Stimulated activated CD8-positive, alpha-beta memory T cell treated with anti-CD3 and anti-CD28 coated beads, Interleukin-15, amount 100 ng/mL, for 4 hours (primary cell): ENCODE data around the gene SLC35A4.
"Not testable (repeated sequence)": the region's sequence is repeated elsewhere in the genome, so short reads cannot be mapped to it uniquely, and the experiment has no call there.

Experiments used
- DNase-seq, 2 donors: peaks; one replicate each; pipeline ENCODE4 v3.0.0-alpha.2; 2020; ENCODE audit warnings: low read depth in 2 of 2

SLC35A4 gene

DNA sequence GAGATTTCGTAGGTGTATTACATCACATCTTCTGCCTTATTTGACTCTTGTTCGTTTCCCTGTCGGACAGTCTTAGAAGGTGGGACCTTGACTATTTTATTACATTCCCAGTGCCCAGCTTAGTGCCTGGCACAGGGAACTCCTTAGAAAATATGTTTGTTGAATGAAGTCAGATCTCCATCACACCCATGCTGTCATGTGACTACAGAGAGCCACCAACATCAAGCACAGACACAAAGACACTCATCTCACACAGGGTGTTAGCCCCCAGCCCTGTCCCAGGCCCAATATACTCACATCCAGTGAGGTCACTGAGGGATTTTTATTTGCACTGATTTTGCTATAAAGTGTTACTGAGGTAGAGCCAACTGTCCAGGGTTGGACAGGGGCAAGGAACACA is 6.7 kb upstream of the SLC35A4 start:
- DNase-seq: no peak

DNA sequence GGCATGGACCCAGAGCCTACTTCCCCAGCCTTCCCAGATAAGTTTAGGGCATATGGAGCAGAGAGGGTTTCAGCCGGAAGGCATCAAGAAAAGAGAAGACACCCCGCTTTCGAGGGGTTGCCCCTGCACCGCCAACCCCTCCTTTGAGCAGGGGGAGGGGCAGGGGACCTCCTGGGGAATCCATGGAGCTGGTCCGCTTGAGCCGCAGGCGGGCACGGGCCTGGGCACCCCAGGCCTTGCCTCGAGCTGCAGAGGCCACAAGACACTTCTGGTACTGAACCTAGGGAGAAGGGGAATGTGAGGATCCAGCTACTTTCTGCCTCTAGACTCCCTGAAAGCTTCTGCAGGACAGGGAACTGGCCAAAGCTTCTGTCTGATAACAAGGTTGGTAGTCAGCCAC is 6.1 kb upstream of the SLC35A4 start:
- DNase-seq: no peak

DNA sequence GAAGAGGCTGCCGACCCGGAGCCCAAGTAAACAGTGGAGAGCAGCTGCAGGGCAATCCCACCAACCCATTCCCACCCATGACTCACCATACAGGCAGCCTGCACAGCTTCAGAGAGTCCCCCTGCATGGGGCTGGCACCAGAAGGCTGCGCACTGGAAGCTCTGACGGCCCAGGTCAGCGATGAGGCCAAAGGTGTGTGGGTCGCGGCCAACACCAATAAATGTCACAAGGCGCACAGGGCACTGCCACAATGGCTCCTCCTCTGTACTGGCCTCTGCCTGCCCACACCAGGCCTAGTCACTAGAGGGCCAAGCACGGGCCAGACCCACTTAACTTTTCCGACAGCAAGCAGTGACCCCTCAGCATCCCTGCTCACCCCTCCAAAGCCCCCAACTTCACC is 4.4 kb upstream of the SLC35A4 start:
- DNase-seq: no peak

DNA sequence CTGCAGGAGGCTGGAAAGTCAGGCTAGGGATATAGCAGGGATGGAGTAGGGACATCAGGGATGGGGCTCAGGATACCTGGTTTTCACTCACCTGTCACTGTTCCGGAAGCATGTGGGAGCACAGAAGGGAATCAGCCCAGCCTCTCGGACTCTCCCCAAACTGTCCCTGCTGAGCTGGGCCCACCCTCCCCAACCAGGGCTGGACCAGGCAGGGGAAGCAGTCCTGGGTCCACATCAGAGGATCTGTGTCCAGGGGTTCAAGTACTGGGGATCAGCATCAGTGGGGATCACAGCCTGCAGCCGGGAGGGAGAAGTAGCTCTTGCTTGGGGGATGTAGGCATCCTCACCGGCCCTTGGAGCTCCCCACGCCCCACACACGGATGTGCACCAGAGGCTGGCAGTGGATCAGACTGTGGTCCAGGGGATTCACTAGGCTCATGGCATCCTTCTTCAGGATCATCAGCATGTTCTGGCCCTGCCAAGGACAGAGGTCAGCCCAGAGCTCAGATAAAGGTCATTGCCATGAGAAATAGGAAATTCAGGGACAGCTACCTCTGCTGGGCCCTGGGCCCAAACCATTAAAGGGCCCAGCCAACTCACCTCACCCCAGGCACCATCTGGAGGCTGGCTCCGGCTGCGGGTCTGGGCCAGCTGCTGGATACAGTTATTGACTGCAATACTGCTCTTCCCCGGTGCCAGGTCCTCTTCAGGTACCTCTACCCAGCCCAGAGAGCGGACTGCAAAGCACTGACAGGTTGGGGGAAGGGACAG is 2.7 kb upstream of the SLC35A4 start:
- DNase-seq: no peak

DNA sequence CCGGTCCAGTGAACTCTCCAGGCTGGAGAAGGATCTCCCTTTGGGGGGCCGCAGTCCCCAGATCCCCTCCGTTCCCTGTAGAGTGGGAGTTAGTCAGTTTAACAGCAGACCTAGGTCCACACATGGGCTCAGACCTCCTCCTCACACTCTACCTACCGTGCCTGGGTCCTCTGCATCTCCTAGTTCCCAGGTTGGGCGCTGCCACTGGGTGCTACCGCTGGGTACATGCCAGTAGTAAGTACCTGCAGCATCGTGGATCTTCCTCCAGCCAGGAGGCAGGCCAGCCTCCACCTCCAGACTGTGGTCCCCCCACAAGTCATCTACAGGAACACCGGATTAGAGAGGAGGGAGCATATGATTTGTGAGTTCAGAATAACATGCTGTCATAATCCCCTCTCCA is 1.0 kb upstream of the SLC35A4 start:
- no peak for DNase-seq

DNA sequence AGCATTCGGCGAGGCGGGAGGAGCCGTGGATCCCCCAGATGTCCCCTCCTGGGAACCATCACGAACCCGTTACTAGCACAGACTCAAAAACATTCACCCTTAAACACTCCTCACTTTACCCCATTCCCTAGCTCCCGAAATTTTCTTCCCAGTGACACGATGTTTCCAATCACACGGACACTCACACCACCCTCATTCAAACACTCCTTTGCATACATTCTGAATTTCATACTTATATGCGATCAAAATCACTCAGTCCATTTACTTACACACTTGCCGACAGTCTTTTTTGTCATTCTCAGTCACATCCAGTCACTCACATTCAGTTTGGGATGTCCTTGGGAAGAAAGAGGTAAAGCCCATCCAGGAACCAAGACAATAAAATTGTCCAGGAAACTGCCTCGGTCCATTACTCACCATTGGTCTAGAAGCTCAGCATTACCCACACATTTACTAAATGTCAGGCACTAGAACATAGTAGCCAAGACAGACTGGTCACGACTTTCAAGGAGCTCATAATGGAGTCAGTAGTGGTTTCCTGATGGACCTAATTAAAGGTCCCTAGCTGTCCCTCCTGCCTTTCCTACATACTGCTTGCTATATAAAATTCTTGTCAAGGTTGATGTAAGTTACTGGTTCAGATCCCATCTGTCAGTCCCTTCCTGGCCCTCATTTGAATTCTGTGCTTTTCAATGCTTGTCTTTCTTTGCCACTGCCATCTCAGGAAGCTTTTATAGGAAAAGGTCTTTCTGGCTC is 574 bp downstream of the SLC35A4 start:
- no peak for DNase-seq

DNA sequence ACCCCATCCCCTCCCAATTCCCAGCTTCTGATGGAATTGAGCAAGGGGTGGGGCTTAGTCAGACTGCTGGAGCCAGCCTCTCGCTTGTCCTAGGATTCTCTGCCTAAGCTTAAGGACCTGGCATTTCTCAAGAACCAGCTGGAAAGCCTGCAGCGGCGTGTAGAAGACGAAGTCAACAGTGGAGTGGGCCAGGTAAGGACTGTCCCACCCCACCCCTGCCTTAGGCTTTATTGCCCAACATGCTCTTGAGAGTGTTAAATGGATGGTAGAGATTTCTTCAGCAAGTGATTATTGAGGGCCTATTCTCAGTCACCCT is 1.1 kb downstream of the SLC35A4 start:
- DNase-seq: no peak

DNA sequence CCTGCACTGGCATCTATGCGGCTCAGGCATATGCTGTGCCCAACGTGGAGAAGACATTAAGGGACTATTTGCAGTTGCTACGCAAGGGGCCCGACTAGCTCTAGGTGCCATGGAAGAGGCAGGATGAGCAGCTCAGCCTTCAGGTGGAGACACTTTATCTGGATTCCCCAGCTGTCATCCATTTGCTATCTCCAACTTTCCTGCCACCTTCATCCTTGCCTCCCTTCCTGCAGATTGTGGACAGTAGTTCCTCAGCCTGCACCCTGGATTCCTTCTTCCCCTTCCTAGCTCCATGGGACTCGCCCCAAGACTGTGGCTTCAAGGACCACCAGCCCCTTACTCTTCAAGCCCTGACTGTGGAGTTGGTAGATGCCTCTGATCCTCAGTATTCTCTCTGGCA is 2.0 kb downstream of the SLC35A4 start:
- DNase-seq: no peak

DNA sequence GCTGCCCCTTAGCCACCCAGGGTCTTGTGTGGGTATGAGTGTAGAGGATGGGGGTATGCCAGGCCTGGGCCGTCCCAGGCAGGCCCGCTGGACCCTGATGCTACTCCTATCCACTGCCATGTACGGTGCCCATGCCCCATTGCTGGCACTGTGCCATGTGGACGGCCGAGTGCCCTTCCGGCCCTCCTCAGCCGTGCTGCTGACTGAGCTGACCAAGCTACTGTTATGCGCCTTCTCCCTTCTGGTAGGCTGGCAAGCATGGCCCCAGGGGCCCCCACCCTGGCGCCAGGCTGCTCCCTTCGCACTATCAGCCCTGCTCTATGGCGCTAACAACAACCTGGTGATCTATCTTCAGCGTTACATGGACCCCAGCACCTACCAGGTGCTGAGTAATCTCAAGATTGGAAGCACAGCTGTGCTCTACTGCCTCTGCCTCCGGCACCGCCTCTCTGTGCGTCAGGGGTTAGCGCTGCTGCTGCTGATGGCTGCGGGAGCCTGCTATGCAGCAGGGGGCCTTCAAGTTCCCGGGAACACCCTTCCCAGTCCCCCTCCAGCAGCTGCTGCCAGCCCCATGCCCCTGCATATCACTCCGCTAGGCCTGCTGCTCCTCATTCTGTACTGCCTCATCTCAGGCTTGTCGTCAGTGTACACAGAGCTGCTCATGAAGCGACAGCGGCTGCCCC is 2.6 kb downstream of the SLC35A4 start:
- no peak for DNase-seq

DNA sequence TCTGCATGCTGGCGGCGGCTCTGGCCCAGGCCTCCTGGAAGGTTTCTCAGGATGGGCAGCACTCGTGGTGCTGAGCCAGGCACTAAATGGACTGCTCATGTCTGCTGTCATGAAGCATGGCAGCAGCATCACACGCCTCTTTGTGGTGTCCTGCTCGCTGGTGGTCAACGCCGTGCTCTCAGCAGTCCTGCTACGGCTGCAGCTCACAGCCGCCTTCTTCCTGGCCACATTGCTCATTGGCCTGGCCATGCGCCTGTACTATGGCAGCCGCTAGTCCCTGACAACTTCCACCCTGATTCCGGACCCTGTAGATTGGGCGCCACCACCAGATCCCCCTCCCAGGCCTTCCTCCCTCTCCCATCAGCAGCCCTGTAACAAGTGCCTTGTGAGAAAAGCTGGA is 3.2 kb downstream of the SLC35A4 start:
- DNase-seq: no peak

DNA sequence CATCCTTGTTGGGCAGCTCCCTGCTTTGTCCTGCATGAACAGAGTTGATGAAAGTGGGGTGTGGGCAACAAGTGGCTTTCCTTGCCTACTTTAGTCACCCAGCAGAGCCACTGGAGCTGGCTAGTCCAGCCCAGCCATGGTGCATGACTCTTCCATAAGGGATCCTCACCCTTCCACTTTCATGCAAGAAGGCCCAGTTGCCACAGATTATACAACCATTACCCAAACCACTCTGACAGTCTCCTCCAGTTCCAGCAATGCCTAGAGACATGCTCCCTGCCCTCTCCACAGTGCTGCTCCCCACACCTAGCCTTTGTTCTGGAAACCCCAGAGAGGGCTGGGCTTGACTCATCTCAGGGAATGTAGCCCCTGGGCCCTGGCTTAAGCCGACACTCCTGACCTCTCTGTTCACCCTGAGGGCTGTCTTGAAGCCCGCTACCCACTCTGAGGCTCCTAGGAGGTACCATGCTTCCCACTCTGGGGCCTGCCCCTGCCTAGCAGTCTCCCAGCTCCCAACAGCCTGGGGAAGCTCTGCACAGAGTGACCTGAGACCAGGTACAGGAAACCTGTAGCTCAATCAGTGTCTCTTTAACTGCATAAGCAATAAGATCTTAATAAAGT is 3.9 kb downstream of the SLC35A4 start:
- DNase-seq: no peak

DNA sequence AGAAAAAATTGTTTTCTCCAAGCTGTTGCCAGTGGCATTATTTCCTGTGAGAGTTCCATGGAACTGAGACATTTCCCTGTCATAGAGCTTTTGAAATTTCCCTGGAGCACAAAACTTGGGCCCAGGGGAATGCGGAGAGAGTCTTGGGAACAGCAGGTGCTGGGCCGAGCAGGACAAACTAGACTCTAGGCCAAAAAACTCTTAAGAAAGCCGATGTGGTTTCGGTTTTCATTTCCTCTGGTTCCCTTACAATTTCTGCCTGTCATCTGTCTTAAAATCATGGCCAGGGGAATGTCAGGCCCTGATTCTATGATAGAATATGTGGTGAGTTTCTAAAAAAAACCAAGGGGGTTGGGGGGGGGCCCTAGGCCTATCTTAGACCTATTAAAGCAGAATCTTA is 4.6 kb downstream of the SLC35A4 start:
- DNase-seq: no peak

DNA sequence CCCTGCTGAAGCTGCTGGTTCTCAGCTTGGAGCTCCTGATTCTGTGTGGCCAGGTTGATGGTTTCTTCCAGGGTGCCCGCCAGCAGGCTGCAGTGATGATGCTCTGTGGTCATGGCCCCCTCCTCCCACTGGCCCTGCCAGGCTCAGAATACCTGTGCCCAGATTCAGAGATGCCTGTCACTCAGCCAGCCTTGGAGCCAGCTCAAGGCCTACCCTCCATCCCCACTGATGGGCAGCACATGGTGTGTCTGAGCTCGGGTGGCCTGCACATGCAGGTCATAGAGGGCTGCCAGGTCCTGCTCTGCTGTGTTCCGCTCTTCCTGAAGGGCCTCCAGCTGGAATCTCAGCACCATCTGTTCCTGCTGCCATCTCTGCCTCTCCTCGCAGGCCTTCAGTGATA is 5.4 kb downstream of the SLC35A4 start:
- DNase-seq: no peak

DNA sequence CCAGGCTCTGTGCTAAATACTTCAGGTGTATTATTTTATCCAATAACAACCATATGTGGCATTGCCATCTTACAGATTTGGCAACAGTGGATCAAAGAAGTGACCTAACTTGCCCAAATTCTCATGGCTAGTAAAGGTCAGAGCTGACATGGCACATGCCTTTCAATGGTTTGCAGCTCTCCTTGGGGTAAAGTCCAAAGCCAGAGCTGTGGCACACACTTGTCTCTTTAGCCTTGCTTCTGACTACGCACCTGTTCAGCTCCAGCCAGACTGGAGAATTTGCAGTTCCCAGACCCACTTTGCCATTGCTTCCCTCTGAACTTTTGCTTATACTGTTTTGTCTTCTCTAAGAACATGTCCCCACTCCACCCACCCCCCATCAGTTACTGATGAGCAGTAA is 5.9 kb downstream of the SLC35A4 start:
- no peak for DNase-seq

DNA sequence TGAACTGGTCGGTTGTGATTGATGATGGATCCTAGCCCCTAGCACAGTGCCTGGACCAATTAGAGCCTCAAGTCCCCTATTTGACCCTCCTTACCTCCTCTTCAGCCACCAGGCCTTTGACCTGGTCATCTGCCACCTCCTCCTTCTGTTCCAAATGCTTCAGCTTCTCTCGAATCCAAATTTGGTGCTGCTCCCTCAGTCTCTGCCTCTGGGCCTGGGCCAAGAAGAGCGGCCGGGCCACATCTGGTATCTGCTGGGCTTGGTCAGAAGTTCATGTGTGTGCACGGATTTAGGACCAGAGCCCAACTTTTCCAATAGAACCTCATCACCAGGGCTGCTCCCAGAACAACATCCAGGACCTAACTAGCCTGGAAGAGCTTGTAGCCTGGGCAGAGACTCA is 6.5 kb downstream of the SLC35A4 start:
- no peak for DNase-seq

DNA sequence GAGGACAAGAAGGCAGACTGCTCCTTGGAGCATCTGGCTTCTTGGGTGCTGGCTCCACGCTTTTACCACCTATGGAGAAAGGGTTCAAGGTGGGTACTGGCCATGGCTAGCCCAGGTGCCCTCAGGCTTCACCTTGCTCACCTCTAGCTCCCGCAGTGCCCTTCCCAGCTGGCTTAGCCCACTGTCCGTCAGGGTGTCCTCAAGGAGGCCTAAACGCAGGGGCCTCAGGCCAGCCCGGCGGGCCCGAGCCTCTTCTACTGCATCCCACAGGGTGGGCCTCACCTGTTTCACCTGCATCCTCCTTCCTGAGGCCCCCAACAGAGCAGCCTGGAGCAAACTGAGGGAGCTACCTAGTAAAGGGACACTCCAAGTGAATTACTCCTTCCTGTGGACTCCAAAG is 9.1 kb downstream of the SLC35A4 start:
- DNase-seq: no peak

DNA sequence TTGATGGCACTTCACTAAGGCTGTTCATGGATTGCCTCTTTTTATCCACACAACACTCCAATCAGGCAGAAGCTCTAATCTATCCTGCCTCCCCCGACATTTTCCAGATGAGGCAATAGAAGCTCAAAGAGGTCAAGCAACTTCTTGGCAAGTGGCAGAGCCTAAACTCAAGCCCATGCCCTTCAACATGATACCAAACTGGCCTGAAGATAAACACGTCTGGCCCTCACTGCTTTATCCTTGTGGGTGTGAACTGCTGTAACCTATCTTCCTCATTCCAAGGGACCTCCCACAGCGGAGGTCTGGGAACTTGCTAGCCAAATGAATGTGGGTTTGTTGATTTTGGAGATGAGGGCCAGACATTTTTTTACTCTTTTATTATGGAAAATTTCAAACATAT is 9.5 kb downstream of the SLC35A4 start:
- DNase-seq: no peak

DNA sequence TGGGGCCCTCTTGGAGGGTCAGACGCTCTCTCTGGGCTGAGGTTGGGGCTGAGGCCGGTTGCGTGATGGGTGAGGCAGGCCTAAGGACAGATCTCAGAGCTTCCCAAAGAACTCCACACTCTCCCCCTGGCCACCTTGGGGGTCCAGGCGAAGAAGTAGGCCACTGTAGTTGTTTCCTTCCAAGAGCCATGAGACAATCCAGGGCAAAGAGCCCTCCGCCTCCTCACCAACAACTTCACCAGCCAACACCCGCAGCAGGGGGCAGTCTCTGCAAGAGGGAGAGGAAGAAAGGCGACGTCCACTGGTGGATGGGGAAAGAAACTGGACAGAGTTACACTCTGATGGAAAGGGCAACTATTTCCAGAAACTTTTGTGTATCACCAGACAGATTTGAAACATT is 10.7 kb downstream of the SLC35A4 start:
- DNase-seq: no peak

DNA sequence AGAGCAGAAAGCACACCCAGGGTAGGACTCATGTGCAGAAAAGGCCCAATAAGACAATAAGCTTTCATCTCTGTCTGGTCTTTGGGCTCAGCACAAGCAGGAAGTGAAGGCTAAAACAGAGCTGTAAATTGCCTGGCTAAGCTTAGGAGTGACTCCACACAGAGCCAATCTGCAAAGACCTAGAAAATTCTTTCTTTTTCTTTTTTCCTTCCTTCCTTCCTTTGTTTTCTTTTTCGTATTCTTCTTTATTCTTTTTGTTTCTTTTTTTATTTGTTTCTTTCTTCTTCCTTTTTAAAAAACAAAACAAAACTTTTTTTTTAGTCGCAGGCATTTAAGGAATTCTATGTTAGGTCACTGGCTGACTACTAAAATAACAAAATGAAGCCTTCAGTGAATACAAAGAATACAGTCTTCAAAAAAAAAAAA is 12.2 kb downstream of the SLC35A4 start:
- DNase-seq: no peak

DNA sequence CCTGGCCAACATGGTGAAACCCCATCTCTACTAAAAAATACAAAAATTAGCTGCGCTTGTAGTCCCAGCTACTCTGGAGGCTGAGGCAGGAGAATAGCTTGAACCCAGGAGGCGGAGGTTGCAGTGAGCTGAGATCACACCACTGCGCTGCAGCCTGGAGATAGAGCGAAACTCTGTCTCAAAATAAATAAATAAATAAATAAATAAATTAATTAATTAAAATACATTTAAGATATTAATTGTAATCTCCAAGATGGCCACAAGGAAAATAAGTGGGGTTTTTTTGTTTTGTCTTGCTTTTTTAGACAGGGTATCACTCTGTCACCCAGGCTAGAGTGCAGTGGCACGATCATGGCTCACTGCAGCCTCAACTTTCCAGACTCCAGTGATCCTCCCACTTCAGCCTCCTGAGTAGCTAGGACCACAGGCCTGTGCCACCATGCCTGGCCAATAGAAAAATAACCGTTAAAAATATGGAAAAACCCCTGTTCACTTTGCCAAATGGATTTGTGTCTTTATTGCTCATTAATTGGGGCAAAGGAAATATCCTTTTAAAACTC is 14.6 kb downstream of the SLC35A4 start:
- not testable (repeated sequence) for DNase-seq

DNA sequence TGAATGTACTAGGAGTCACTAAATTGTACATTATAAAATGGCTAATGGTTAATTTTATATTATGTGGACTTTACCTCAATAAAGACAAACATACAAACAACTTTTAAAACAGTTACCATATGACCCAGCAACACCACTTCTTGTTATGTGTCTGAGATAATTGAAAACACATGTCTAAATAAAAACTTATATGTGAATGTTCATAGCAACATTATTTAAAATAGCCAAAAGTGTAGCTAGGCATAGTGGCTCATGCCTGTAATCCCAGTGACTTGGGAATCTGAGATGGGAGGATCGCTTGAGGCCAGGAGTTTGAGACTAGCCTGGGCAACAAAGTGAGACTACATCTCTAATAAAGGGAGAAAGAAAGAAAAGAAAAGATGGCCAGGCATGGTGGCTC is 22.9 kb downstream of the SLC35A4 start:
- no peak for DNase-seq

DNA sequence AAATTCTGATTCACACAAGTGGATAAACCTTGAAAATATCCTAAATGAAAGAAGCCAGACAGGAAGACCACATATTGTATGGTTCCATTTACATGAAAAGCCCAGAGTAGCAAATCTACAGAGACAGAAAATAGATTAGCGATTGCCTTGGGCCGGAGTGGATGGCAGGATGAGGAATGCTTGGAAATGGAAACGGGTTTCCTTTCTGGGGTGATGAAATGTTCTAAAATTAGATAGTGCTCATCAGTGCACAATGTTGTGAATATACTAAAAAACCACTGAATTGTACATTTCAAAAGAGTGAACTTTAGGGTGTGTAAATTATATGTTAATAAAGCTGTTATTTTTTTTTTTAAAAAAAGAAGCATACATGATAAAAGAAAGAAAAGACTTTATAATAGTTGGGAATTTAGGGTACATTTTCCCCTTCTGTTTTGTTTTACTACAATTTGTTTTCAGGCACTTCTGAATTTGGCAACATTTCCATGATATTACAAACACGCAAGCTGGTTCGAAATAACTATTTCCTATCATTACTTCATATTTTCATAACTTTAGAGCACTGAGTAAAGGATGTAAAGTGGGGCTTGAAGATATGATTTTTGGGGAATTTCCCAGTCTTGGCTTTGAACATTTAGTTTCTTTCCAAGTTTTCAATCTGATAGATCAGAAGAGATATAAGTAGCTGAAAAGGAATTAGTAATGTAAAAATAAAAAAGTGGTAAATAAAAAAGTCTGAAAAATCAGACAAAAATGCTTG is 23.9 kb downstream of the SLC35A4 start:
- DNase-seq: no peak
